GM18517 (cell line): ENCODE results near the gene GOLGA6A.
"Not testable (repeated sequence)": the region's sequence is repeated elsewhere in the genome, so short reads cannot be mapped to it uniquely, and the experiment has no call there.

Experiments used
- ATAC-seq: cut with Tn5 transposase; IDR thresholded peaks from one replicate; pipeline ENCODE4 v1.9.1; 2021; ENCODE audit warnings: mild to moderate bottlenecking, moderate library complexity; ENCODE audit not compliant: unreplicated experiment

GOLGA6A gene, protein sequence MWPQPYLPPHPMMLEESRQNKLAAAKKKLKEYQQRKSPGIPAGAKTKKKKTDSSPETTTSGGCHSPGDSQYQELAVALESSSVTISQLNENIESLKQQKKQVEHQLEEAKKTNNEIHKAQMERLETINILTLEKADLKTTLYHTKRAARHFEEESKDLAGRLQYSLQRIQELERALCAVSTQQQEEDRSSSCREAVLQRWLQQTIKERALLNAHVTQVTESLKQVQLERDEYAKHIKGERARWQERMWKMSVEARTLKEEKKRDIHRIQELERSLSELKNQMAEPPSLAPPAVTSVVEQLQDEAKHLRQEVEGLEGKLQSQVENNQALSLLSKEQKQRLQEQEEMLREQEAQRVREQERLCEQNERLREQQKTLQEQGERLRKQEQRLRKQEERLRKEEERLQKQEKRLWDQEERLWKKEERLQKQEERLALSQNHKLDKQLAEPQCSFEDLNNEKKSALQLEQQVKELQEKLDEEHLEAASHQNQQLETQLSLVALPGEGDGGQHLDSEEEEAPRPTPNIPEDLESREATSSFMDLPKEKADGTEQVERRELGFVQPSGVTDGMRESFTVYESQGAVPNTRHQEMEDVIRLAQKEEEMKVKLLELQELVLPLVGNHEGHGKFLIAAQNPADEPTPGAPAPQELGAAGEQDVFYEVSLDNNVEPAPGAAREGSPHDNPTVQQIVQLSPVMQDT

DNA sequence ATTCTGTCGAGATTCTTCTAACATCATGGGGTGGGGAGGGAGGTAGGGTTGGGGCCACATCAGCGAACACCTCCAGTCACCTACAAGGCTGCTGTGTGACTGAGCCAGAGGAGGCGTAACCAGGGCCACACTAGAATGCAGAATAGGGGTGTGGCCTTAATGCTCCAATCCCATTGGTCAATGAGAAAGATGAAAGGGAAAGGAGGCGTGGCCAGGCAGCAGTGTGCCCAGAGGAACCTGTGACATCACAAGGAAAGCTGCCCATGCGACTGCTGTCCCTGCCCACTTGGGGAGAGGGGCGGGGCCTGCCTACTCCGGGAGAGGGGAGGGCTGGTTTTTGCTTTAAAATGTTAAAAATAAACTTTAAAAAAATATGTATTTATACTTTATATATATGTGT, at the start of gene GOLGA6A:
TSS of gene GOLGA6A (minus strand) at position 101 of the 400 bp plus-strand sequence. CDS start at position 60, 41 bp downstream.
- not testable (repeated sequence) for ATAC-seq

DNA sequence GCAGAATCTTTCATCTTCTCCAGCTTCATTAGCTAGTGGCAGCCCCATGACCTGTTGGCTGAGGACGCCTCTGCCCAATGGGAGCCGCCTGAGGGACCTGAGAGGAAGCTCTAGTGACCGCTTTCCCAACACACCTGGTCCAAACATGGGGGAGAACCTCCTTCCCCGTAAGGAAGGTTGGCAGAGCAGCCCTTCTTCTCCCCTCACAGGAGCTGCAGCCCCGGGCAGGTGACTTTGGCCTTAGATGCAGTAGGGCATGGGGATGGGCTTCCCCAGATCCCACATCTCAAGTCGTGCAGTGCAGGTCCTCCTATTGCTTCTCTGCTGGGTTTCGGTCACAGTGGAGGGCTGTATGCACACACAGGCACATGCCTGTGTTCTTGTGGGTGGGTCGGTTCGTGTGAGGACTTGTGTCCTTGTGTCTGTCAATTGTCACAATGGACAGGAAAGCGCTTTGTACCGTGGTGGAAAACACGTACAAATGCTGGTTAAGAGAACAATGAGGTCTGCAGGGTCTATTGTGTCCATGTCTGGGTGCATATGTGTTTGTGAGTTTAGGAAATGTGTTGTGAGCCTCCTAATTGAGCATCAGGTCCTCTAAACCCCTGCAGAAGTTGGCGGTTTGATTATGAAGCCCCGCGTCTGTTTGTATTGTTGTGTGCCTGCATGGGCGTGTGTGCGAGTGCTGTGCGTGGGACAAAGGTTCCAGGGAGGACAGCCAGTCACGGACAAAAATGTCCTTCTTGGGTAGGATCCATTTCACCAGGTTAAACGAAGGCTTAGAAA, 49.5 kb upstream of the GOLGA6A start:
- ATAC-seq = no peak

DNA sequence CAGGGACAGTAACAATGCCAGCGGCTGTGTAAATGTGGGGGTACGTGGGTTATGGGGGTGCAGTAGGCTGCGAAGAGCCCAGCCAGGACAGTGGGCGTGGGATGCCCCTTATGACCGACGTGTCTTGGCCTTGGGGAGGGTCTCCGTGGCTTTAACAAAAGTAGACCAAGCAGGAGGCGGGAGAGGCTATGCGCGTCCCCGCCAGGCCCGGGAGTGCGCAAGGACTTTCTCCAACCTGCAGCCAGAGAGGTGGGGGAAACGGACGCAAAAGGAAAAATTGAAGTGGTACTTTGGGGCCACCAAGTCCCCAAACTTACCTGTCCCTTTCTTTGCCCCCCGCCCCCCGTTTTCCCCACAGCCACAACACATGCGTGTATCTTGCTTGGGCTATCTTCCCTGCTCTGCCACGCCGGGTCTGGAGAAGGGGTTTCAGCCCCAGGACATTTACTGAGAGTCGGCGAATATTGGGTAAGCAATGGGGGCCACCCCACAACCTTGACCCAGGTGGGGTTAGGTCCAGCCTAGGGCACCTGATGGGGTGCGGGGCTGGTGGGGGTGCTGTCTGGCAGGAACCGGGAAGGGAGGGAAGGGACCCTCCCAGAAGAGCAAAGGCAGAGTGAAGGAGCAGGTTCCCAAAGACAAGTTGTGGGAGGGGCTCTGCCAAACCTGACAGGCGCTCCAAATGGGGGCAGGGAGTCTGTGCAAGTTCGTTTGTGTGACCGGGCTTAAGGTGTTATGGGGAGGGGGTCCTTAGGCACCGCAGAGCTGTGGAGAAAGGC, 48.7 kb upstream of the GOLGA6A start:
- no peak for ATAC-seq

DNA sequence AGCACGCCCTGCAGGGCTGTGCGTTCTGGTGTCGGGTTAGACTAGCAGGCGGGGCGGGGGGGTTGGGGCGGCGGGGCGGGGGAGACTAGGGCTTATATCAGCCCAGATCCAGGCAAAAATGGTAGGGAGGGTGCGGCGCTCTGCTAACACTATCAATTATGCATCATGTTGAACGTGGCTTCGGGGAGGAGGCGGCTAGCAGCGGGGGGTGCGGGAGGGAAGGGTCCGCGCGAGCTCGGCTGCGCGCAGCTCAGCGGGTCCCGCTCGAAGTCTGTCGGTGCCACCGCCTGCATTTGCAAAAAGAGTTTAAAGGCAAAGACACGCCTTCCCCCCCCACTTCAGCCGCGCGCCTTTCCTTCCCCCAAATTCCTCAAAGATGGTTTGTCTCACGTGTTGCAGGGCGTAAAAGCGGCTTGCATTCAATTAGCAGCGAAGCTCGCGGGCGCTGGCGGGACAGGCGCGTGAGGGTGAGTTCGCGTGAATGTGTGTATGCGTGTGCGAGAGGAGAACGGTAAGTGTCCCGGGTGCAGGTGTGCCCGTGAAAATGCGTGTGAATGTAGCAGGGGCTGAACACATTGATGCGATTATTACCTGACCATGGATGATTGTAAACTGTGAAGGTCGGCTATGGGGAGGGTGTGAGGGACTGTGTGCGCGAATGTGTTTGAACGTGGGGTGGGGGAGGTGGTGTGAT, 48.0 kb upstream of the GOLGA6A start, which contains the start of gene ISLR2:
TSS of gene ISLR2 (plus strand) at position 432 of the 694 bp plus-strand sequence. CDS start 2,169 bp downstream, outside the sequence.
- no peak for ATAC-seq

DNA sequence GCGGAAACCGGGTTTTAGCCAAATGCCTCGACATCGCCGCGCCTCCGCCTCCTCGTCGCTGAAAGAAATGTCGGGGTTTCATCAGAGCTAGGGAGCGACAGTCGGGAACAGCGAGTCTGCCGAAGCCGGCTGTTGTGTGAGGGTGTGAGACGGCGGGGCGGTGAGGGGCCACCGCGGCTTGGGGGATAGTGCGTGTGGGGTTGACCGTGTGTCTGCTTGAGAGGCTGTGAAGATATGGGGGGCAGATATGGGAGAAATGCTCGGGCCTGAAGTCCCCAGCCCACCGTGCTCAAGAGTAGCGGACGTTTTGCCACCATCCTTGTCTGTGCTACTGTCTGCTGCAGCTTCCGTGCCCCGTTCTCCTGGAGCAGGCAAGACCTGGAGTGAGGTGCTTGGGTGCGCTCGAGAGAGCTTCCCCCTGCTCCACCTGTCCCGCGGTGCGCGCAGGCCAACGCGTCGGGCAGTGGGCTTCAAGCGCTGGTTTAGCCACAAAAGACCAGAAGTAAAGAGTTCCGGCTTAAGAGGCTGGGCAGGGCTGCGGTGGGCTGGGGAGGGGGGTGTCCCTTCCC, 47.3 kb upstream of the GOLGA6A start:
- ATAC-seq = no peak

DNA sequence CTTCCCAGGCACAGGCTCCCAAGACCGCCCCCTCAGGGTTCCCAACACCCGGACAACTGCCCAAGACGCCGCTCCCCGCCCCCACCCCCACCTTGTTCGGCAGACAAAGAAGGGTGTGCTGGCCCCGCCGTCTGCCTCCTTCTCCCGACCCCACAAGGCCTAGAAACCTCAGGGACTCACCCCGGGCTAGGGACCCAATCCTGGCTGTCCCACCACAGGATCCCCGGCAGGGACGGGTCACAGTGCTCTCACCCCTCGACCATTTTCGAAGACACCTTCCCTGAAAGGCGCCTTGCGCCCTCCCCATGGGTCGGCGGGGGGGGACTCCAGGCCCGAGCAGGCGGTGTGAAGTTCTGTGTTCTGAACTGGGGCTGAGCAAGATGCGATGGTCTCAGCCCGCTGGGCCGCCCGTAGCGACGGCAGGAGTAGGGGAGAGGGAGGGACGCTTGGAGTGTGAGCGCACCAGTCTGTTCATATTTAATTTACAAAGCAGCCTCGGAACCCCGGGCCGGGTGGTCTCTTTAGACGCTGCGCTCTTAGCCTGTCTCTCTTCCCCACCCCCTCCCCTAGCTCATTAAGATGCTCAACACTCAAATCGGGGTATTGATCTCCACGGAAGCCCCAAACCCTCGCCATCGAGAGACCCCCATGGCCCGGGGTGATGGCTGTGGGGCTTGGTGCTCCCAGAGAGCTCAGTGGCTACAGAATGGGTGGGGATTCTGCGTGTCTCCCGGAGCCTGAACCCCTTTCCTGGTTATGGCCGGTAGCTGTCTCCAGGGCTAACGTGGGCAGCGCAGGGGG, 46.6 kb upstream of the GOLGA6A start:
- no peak for ATAC-seq

DNA sequence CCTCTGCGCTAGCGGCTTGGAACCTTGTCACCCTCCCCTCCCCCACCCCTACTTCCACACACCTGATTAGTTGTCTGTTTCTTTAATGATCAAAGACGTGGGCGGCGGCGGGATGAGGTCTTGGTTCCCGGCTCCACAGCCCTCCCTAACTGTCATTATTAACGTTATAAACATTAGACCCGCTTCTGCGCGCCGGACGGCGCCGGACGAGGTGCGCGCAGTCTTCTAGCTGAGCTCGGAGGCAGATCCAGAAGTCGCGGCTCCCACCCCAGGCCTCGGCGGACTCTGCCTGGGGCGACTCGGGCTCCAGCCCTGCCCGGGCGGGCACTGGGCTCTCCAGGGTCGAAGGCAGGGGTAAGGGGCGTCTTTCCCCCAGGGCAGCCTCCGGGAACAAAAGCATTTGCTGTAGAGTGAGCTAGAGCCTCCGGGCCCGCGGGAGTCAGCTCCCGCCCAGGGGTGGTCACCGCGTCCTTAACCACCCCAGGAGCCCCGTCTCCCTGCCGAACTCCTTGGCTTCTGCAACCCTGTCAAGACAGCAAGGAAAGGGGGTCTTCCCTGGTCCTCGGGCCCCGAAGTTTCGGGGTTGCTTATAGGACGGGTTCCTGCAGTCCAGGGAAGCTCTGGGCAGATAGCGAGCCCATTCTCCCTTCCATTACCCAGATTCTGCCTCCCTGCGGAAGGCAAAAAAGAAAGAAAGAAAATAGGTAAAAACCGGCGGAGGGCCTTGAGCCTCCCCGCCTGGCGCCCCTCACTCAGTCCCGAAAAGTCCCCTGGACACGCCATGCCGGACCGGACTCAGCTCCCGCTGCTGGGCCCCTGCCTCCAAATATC, 45.8 kb upstream of the GOLGA6A start:
- no peak for ATAC-seq

DNA sequence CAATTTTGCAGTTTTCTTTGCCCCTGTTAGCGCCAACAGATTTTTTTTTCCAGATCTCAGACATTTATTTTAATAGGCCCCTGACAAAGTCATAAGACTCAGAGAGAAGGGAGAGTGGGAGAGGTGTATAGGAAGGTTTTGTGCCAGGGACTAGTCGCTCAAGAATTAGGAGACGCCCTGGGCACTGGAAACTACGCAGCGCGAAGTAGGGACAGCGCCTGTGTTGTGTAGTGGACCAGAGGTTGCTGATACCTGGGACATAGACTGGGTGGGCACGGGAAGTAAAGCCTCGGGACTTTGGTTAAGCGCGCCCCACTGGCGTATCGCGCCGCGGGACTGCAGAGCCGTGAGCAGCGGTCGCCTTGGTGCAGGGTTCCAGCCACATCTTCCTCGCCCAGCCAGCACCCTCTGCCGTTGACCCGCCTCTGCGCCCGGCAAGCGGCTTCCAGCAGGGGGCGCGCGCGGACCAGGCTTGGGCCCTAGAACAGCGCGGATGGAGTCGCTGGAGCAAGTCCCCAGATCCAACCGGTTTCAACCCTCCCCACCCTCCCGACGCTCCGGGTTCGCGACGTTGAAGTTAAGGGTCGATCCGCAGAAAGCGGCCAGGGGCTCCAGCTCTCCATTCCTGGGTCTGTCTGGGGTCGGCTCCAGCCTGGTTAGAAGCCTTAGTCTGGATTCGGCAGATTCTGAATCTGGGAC, 45.1 kb upstream of the GOLGA6A start:
- ATAC-seq = no peak

DNA sequence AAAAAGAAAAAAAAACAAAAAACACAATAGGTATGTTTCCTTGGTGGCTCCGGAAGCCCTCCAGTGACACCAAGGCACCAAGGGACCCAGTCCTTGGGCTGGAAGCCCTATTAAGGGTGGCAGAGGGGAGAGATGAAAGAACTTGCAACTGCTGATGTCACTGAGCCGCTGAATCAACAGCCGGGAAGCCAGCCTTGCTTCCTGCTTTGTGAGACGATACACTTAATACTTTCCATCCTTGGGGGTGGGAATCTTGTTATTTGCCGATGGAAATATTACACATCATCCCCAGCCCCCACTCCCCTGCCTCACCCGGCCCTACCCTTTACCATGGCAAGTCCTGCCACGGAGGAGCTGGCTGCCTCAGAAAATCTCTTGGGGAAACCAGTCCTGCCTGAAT, 42.4 kb upstream of the GOLGA6A start:
- ATAC-seq = no peak

DNA sequence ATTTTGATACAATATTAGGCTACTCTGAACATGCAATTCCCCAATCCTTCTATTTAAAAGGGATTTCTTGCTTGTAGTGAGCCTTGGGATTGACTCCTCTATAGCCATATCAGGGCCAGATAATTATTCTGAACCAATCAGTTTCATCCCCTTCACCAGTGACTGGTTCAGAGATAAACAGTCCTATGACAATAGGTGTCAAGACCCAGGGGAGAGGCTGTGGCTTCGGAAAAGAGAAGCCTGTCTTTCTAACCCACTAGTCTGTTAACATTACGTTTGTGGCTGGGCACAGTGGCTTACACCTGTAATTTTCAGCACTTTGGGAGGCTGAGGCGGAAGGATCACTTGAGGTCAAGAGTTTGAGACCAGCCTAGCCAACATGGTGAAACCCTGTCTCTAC, 41.8 kb upstream of the GOLGA6A start:
- no peak for ATAC-seq

DNA sequence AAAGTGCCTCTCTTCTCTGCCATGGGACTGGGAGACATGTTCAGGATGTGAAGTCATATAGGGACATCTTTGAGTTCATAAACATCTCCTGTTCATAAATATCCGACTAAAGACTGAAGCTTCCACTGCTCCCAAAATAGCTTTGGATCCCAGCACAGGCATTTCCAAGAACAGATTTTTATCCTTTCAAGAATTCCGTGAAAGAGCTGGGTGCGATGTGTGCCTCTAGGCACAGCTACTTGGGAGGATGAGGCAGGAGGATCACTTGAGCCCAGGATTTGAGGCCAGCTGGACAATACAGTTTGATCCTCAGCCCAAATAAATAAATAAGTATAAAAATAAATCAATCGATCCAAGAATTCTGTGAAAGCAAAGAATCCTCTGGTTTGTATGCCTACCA, 41.3 kb upstream of the GOLGA6A start:
- ATAC-seq = no peak

DNA sequence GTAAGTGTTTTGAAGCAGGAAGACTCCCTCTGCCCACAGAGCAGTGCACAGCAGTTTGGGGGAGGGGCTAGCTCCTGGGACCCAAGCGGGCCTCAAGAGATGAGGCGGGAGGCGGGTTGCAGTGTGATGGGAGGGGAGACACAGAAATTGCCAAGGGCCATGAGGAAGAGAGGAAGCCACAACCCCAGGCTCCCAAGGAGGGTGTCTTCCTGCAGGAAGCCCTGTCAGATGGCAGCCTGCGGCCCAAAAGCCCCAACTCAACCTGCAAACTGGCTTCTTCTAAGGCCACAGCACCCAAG, 40.7 kb upstream of the GOLGA6A start:
- ATAC-seq = no peak

DNA sequence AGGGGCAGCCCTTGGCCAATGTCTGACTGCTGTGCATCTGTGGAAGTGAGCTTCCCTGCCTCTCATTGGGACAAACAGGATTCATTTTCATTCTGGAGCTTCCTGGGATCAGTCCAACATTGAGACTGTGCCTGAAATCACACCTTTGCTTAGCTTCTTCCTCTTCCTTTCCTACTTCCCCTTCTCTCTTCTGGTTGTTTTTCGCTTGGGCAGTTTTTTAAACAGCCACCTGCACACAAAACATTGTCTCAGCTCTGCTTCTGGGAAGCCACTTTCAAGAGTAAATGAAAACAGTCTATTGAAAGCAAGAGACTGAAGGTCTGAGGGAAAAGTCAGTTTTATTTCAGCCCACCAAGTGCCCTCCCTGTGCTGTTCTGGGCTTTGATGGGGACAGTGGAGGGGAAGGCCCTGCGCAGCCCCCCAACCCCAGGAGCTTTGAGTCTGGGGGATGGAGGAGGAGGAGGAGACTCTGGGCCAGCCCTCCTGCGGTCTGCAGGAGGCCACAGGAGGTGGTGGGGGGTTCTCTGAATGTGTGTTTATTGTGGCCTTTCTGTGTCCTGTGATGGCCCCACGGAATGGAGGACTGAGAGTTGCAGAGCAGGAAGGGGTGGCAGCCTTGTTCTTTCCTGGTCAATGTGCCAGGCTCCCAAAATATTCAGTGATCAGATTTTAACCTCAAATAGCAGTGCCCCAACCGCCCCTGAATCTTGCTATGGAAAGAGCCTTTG, 40.2 kb upstream of the GOLGA6A start:
- no peak for ATAC-seq

DNA sequence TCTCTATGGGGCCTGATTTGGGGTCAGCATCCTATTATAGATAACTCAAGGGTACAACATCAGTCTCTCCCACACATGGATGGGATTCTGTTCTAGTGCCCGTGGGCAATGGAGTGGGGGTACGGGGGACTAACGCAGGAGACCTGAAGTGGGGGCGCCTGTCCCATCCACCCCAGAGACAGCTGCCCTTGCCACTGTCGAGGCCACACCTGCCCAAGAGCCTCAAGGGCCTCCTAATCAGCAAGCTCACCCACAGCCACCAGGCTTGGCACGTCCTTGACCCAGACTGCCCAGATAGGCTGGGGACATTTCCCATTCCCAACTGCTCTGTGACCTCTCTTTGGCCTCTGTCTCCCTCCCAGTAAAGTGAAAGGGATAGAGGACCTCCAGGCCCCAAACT, 39.5 kb upstream of the GOLGA6A start:
- ATAC-seq = no peak

DNA sequence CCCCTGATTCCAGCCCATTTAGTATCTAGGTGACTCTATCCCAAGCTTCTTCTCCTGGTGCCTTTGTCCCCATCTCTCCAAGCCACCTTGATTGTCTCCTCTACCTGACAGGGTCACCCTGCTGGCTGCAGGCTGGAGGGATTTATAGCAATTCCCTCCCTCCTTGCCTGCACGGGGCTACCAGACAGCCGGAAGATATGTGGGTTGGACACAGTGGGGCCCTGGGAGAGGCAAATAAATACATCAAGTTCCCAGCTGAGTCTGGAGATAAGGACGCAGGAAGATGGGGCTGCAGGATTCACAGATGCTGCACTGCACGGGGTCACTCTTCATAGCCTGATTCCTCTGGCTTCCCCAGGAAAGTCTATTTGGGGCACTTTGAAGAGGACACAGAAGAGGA, 38.7 kb upstream of the GOLGA6A start:
- no peak for ATAC-seq

DNA sequence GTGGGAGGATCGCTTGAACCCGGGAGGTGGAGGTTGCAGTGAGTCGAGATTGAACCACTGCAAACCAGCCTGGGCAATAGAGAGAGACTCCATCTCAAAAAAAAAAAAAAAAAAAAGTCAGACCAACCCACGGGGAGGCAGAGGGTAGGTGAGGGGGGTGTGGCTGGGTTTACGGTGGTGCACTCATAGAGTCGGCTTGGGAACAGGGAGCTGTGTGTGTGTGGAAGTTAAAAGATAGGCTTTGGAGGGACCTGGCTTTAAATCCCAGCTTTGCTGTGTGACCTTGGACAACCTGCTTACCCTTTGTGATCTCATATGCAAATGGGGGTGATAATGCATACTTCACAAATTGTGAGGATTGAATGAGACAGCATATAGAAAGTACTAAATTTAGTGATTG, 38.1 kb upstream of the GOLGA6A start:
- no peak for ATAC-seq

DNA sequence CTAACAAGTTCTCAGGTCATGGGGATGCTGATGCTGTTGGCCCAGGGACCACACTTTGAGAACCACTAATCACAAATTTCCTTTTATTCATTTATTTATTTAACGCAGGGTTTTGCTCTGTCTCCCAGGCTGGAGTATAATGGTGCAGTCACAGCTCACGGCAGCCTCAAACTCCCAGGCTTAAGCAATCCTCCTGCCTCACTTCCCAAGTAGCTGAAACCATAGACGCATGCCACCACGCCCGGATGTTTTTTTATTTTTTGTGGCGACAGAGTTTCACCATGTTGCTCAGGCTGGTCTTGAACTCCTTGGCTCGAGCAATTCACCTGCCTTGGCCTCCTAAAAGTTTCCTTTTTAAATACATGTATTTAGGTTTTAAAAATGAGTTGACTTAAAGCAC, 27.4 kb upstream of the GOLGA6A start:
- ATAC-seq = no peak
